Ishikawa (cell line): ENCODE measurements around the gene TNFSF13.

Experiments
- CEBPB ChIP-seq: IDR thresholded peaks from 2 replicates; pipeline ENCODE4 v1.6.1; 2012
- CREB1 ChIP-seq: IDR thresholded peaks from 2 replicates; pipeline ENCODE4 v1.6.1; 2012; ENCODE audit warnings: low read depth
- EGR1 ChIP-seq: IDR thresholded peaks from 2 replicates; pipeline ENCODE4 v1.6.1; 2012
- EP300 ChIP-seq: IDR thresholded peaks from 2 replicates; pipeline ENCODE4 v1.6.1; 2012; ENCODE audit warnings: borderline replicate concordance
- FOXM1 ChIP-seq: IDR thresholded peaks from 2 replicates; pipeline ENCODE4 v1.6.1; 2012; ENCODE audit warnings: low read depth, borderline replicate concordance
- NFIC ChIP-seq: IDR thresholded peaks from 2 replicates; pipeline ENCODE4 v1.6.1; 2012
- RAD21 ChIP-seq: IDR thresholded peaks from 2 replicates; pipeline ENCODE4 v1.6.1; 2012; ENCODE audit warnings: low read depth
- TAF1 ChIP-seq: IDR thresholded peaks from 2 replicates; pipeline ENCODE4 v1.6.1; 2012; ENCODE audit warnings: low read depth, mild to moderate bottlenecking
- TCF12 ChIP-seq: IDR thresholded peaks from 2 replicates; pipeline ENCODE4 v1.6.1; 2012; ENCODE audit warnings: low read depth
- TEAD4 ChIP-seq: IDR thresholded peaks from 2 replicates; pipeline ENCODE4 v1.6.1; 2012
- YY1 ChIP-seq: IDR thresholded peaks from 2 replicates; pipeline ENCODE4 v1.6.1; 2012; ENCODE audit warnings: low read depth
- ZBTB7A ChIP-seq: IDR thresholded peaks from 2 replicates; pipeline ENCODE4 v1.6.1; 2012; ENCODE audit warnings: low read depth
- TF ChIP-seq, protein P1 (sequence below): IDR thresholded peaks from 2 replicates; pipeline ENCODE4 v1.6.1; 2012; ENCODE audit warnings: low read depth, mild to moderate bottlenecking
- TF ChIP-seq, protein P2 (sequence below): IDR thresholded peaks from 2 replicates; pipeline ENCODE4 v1.6.1; 2012
- TF ChIP-seq, protein P3 (sequence below): IDR thresholded peaks from 2 replicates; pipeline ENCODE4 v1.6.1; 2012

The TNFSF13 gene

DNA sequence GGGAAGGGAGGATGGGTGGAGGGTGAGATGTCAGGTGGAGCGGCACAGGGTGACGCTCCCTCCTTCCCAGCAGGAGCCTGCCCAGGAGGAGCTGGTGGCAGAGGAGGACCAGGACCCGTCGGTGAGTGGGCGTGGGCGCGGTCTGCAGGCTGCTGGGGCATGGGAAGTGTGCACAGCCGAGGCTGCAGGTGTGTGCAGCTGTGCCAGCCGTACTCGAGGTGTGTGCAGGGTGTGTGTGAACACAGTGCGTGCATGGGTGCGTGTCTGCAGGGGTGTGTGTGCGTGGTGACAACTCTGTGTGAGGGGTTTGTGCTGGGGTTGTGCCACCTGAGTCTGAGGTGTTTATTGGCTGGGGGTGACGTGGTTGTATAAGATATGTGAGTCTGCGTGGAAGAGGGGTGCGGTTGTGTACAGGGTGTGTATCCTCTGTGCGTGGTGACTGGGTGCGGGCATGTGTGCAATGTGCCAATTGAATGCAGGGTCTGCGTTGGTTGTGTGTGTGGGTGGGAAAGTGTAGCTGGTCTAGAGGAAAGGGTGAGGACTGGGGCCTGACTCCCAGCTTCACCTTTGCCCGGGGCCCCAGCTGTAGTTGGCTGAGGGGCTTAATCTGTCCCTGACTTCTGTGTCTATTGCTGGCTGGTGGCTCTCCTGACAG, 9.0 kb upstream of the TNFSF13 start:
- TF ChIP-seq EGR1 (peak; percentile 79), RAD21 (no peak)

DNA sequence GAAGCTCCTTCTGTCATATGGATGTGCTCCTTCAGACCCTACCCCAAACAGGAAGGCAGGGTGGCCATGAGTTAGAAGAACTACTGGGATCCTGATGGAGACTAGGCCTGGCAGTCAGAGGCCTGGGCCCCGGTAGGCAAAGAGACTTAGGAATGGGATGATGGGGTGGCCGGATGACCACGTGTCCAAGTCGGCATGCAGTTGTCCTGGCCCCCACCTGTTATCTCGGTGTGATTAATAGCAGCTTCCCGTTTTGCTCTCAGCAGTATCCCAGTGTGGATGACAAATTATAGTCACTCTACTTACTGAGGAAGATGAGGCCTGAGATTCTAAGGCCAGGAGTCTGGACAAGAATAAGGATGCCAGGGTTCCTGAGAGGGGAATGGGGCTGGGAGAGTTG, 8.2 kb upstream of the TNFSF13 start:
- no peak for TF ChIP-seq CEBPB
- TF ChIP-seq YY1: no peak
- no peak for TF ChIP-seq TEAD4
- TF ChIP-seq EGR1: no peak
- no peak for TF ChIP-seq TAF1
- no peak for TF ChIP-seq ZBTB7A
- TF ChIP-seq, protein P1, sequence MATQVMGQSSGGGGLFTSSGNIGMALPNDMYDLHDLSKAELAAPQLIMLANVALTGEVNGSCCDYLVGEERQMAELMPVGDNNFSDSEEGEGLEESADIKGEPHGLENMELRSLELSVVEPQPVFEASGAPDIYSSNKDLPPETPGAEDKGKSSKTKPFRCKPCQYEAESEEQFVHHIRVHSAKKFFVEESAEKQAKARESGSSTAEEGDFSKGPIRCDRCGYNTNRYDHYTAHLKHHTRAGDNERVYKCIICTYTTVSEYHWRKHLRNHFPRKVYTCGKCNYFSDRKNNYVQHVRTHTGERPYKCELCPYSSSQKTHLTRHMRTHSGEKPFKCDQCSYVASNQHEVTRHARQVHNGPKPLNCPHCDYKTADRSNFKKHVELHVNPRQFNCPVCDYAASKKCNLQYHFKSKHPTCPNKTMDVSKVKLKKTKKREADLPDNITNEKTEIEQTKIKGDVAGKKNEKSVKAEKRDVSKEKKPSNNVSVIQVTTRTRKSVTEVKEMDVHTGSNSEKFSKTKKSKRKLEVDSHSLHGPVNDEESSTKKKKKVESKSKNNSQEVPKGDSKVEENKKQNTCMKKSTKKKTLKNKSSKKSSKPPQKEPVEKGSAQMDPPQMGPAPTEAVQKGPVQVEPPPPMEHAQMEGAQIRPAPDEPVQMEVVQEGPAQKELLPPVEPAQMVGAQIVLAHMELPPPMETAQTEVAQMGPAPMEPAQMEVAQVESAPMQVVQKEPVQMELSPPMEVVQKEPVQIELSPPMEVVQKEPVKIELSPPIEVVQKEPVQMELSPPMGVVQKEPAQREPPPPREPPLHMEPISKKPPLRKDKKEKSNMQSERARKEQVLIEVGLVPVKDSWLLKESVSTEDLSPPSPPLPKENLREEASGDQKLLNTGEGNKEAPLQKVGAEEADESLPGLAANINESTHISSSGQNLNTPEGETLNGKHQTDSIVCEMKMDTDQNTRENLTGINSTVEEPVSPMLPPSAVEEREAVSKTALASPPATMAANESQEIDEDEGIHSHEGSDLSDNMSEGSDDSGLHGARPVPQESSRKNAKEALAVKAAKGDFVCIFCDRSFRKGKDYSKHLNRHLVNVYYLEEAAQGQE: no peak
- no peak for TF ChIP-seq EP300
- TF ChIP-seq CREB1: no peak
- TF ChIP-seq, protein P2, sequence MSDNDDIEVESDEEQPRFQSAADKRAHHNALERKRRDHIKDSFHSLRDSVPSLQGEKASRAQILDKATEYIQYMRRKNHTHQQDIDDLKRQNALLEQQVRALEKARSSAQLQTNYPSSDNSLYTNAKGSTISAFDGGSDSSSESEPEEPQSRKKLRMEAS: no peak

DNA sequence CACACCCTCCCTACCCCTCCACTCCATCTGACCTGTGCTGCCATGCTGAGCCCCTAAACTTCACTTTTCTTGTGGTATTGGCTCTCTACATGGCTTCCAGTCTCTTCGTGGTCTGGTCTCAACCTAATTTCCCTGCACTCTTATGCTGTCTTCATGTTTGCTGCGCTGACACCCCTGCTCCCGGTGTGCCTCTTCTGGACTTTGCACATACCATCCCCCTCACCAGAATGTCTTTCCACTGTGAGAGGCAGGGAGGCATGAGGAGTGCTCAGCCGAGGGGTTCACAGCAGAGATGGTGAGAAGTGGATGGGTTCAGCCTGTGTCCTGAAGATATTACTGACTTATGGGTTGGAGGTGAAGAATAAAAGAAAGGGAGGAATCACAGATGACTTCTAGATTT, 7.2 kb upstream of the TNFSF13 start:
- no peak for TF ChIP-seq RAD21
- no peak for TF ChIP-seq CREB1
- TF ChIP-seq EP300: no peak
- TF ChIP-seq NFIC: no peak
- TF ChIP-seq TCF12: no peak
- TF ChIP-seq ZBTB7A: no peak

DNA sequence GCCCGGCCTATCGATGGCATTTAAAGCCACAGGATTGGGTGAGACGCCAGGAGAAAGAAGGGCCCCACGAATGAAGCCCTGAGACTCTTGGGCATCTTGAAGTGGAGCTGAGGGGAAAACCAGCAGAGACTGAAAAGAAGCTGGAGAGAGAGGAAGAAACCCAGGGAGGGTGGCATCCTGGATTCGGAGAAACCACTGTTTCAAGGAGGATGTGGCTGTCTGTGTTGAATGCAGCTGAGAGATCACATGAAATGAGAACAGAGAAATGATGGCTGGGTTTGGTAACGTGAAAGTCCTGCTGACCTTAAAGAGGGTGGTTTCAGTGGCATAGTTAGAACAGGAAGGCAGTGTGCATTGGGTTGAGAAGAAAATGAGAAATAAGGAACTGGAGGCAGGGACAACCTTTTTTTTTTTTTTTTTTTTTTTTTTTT, 5.9 kb upstream of the TNFSF13 start:
- TF ChIP-seq, protein P1: no peak
- TF ChIP-seq, protein P3, sequence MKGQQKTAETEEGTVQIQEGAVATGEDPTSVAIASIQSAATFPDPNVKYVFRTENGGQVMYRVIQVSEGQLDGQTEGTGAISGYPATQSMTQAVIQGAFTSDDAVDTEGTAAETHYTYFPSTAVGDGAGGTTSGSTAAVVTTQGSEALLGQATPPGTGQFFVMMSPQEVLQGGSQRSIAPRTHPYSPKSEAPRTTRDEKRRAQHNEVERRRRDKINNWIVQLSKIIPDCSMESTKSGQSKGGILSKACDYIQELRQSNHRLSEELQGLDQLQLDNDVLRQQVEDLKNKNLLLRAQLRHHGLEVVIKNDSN: no peak
- TF ChIP-seq RAD21: no peak
- TF ChIP-seq TEAD4: no peak
- TF ChIP-seq CEBPB: no peak
- no peak for TF ChIP-seq FOXM1
- TF ChIP-seq YY1: no peak
- no peak for TF ChIP-seq TAF1
- TF ChIP-seq CREB1: no peak
- no peak for TF ChIP-seq EP300
- TF ChIP-seq TCF12: no peak
- TF ChIP-seq EGR1: no peak
- TF ChIP-seq ZBTB7A: no peak
- TF ChIP-seq NFIC: no peak
- TF ChIP-seq, protein P2: no peak

DNA sequence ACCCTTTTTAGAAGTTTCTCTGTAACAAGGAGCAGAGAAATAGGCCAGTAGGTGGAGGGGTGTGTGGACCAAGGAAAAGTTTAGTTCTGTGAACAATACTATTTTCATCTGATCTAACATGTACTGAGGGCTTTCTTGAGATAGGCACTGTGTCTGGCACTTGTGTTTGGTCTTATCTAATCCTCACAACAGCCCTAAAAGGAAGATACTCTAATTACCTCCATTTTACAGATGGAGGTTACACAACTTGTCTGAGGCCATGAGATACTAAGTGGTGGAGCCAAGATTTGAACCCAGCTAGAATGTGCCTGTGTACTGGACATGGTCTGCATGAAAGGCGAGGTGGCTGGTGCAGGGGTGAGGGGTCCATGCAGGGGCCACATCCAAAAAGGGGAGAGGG, 5.2 kb upstream of the TNFSF13 start:
- TF ChIP-seq RAD21 (no peak), NFIC (no peak), YY1 (no peak)
- TF ChIP-seq, protein P1: no peak
- TF ChIP-seq, protein P2: no peak
